WTC11 (cell line): ENCODE data around the gene CUL1. TPM values are rescaled to one million over a fixed set of nuclear protein-coding genes. Genes with fewer than 3 reads are reported as not detected.
A peak's percentile ranks its signal among the peaks of the same experiment; 100 is the strongest.

ENCODE experiments used
- ATAC-seq: fragments of 200-7000 bp; cut with Tn5 transposase; 2 replicates; pipeline ENCODE4 v1.10.0; 2021; ENCODE audit warnings: mild to moderate bottlenecking, moderate library complexity
- CTCF ChIA-PET: fragments of 300-600 bp; sonication (Branson Sonifier 250); formaldehyde crosslinking; loops from one replicate; lab custom pipeline; 2021; ENCODE audit warnings: antibody characterized with exemption; lab: Charles Lee
- POLR2A ChIA-PET: fragments of 350-600 bp; sonication (Branson Sonifier 250); formaldehyde crosslinking; loops from one replicate; lab custom pipeline; 2021; ENCODE audit warnings: antibody characterized with exemption; lab: Charles Lee
- DNase-seq: peaks from one replicate; pipeline ENCODE4 v3.0.0; 2021; ENCODE audit warnings: low spot score
- H3K27ac Mint-ChIP-seq: 2 replicates; pipeline ENCODE4 v1.8.0; 2021; ENCODE audit warnings: mixed read lengths
- H3K27me3 Mint-ChIP-seq: 2 replicates; pipeline ENCODE4 v1.8.0; 2021; ENCODE audit warnings: low read depth, mild to moderate bottlenecking, moderate library complexity, mixed read lengths
- H3K36me3 Mint-ChIP-seq: 2 replicates; pipeline ENCODE4 v1.8.0; 2021; ENCODE audit warnings: mixed read lengths
- H3K4me1 Mint-ChIP-seq: 2 replicates; pipeline ENCODE4 v1.8.0; 2022; ENCODE audit warnings: mixed read lengths
- H3K4me3 Mint-ChIP-seq: 2 replicates; pipeline ENCODE4 v1.8.0; 2021; ENCODE audit warnings: mild to moderate bottlenecking, moderate library complexity, mixed read lengths
- H3K9me3 Mint-ChIP-seq: 2 replicates; pipeline ENCODE4 v1.8.0; 2021; ENCODE audit warnings: mixed read lengths
- CREB1 ChIP-seq: sonication (generic); formaldehyde crosslinking; IDR thresholded peaks from 2 replicates; pipeline ENCODE4 v1.8.0; 2023; ENCODE audit warnings: mild to moderate bottlenecking, missing genetic modification reagents
- CREM ChIP-seq: sonication (generic); formaldehyde crosslinking; IDR thresholded peaks from 2 replicates; pipeline ENCODE4 v1.8.1; 2022; ENCODE audit warnings: mild to moderate bottlenecking, missing genetic modification reagents, moderate library complexity
- ETV6 ChIP-seq: sonication (generic); formaldehyde crosslinking; IDR thresholded peaks from 2 replicates; pipeline ENCODE4 v1.8.1; 2022; ENCODE audit warnings: mild to moderate bottlenecking, missing genetic modification reagents
- GABPB1 ChIP-seq: sonication (generic); formaldehyde crosslinking; IDR thresholded peaks from 2 replicates; pipeline ENCODE4 v1.8.1; 2023; ENCODE audit warnings: mild to moderate bottlenecking, missing genetic modification reagents
- KAT7 ChIP-seq: sonication (generic); formaldehyde crosslinking; IDR thresholded peaks from 2 replicates; pipeline ENCODE4 v1.8.1; 2023; ENCODE audit warnings: missing genetic modification reagents, mild to moderate bottlenecking, borderline replicate concordance
- NFATC4 ChIP-seq: fragments of 250-450 bp; sonication (Bioruptor Pico); IDR thresholded peaks from 2 replicates; pipeline ENCODE4 v1.9.0; 2021; ENCODE audit warnings: mild to moderate bottlenecking
- NFE2L1 ChIP-seq: sonication (generic); formaldehyde crosslinking; IDR thresholded peaks from 2 replicates; pipeline ENCODE4 v1.8.1; 2023; ENCODE audit warnings: missing genetic modification reagents
- NR1H2 ChIP-seq: sonication (generic); formaldehyde crosslinking; IDR thresholded peaks from 2 replicates; pipeline ENCODE4 v1.9.0; 2021; ENCODE audit warnings: mild to moderate bottlenecking, moderate library complexity, missing genetic modification reagents
- OVOL2 ChIP-seq: fragments of 250-450 bp; sonication (Bioruptor Pico); IDR thresholded peaks from 2 replicates; pipeline ENCODE4 v1.9.0; 2021; ENCODE audit warnings: mild to moderate bottlenecking, borderline replicate concordance
- SP1 ChIP-seq: sonication (generic); formaldehyde crosslinking; conservative IDR thresholded peaks from 2 replicates; pipeline ENCODE4 v1.8.1; 2022; ENCODE audit warnings: missing genetic modification reagents
- TCF7 ChIP-seq: sonication (generic); formaldehyde crosslinking; IDR thresholded peaks from 2 replicates; pipeline ENCODE4 v1.8.0; 2022; ENCODE audit warnings: mild to moderate bottlenecking, low read depth, missing genetic modification reagents, moderate library complexity
- TEAD4 ChIP-seq: sonication (generic); formaldehyde crosslinking; IDR thresholded peaks from 2 replicates; pipeline ENCODE4 v1.8.0; 2022; ENCODE audit warnings: mild to moderate bottlenecking, missing genetic modification reagents
- ZNF121 ChIP-seq: sonication (generic); formaldehyde crosslinking; IDR thresholded peaks from 2 replicates; pipeline ENCODE4 v1.8.0; 2023; ENCODE audit warnings: missing genetic modification reagents
- ZNF423 ChIP-seq: fragments of 250-450 bp; sonication (Bioruptor Pico); IDR thresholded peaks from 2 replicates; pipeline ENCODE4 v2.1.2; 2022; ENCODE audit warnings: mild to moderate bottlenecking, moderate library complexity
- total RNA-seq: library from RNA; stranded (reverse); gene quantifications from 3 replicates; pipeline ENCODE4 v1.2.3, GENCODE V29; 2021
- TF ChIP-seq, protein P1 (sequence below): sonication (generic); formaldehyde crosslinking; IDR thresholded peaks from 2 replicates; pipeline ENCODE4 v1.8.0; 2022; ENCODE audit warnings: mild to moderate bottlenecking, missing genetic modification reagents
- TF ChIP-seq, protein P2 (sequence below): sonication (generic); formaldehyde crosslinking; IDR thresholded peaks from 2 replicates; pipeline ENCODE4 v1.8.1; 2022; ENCODE audit warnings: mild to moderate bottlenecking, missing genetic modification reagents, moderate library complexity, borderline replicate concordance
- TF ChIP-seq, protein P3 (sequence below): fragments of 250-450 bp; sonication (Bioruptor Pico); IDR thresholded peaks from 2 replicates; pipeline ENCODE4 v1.9.0; 2021; ENCODE audit warnings: moderate library complexity, mild to moderate bottlenecking, inconsistent platforms, borderline replicate concordance
- TF ChIP-seq, protein P4 (sequence below): fragments of 250-450 bp; sonication (Bioruptor Pico); IDR thresholded peaks from 2 replicates; pipeline ENCODE4 v1.9.0; 2021; ENCODE audit warnings: mild to moderate bottlenecking
- TF ChIP-seq, protein P5 (sequence below): sonication (generic); formaldehyde crosslinking; IDR thresholded peaks from 2 replicates; pipeline ENCODE4 v1.8.1; 2023; ENCODE audit warnings: mild to moderate bottlenecking, moderate library complexity, missing genetic modification reagents

Gene CUL1
- total RNA-seq, 1 experiment from 2014 or later, result 50.5 TPM

DNA sequence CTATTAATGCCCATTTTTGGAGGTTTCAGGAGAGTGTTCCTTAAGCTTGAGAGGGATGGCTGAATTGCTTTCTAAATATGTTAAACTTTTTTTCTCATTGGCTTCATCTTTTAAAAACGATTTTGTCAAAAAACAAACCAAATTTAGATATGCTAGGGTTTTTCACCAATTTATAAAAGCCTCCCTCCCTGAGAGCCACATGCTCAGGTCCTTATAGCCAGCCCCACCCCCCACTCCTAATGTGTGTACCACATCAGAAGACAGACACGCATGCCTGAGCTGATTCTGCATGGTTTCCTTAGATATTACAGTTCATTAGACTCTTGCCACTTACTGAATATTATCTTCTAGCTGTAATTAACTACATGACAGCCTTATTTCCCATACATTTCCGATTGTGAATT, 2.0 kb downstream of the CUL1 start (continued):
- TF ChIP-seq, protein P1, sequence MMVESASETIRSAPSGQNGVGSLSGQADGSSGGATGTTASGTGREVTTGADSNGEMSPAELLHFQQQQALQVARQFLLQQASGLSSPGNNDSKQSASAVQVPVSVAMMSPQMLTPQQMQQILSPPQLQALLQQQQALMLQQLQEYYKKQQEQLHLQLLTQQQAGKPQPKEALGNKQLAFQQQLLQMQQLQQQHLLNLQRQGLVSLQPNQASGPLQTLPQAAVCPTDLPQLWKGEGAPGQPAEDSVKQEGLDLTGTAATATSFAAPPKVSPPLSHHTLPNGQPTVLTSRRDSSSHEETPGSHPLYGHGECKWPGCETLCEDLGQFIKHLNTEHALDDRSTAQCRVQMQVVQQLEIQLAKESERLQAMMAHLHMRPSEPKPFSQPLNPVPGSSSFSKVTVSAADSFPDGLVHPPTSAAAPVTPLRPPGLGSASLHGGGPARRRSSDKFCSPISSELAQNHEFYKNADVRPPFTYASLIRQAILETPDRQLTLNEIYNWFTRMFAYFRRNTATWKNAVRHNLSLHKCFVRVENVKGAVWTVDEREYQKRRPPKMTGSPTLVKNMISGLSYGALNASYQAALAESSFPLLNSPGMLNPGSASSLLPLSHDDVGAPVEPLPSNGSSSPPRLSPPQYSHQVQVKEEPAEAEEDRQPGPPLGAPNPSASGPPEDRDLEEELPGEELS (CRISPR knock-in tag), result no peak
- TF ChIP-seq KAT7, result no peak
- TF ChIP-seq, protein P2, sequence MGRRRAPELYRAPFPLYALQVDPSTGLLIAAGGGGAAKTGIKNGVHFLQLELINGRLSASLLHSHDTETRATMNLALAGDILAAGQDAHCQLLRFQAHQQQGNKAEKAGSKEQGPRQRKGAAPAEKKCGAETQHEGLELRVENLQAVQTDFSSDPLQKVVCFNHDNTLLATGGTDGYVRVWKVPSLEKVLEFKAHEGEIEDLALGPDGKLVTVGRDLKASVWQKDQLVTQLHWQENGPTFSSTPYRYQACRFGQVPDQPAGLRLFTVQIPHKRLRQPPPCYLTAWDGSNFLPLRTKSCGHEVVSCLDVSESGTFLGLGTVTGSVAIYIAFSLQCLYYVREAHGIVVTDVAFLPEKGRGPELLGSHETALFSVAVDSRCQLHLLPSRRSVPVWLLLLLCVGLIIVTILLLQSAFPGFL (CRISPR knock-in tag), result no peak
- TF ChIP-seq TEAD4 (CRISPR knock-in tag), result no peak
- no peak for TF ChIP-seq TCF7 (CRISPR knock-in tag)
- TF ChIP-seq ETV6, result no peak
- TF ChIP-seq CREB1 (CRISPR knock-in tag), result no peak
- TF ChIP-seq SP1 (CRISPR knock-in tag), result no peak
- no peak for TF ChIP-seq ZNF423 (CRISPR knock-in tag)
- no peak for TF ChIP-seq NFATC4 (CRISPR knock-in tag)

DNA sequence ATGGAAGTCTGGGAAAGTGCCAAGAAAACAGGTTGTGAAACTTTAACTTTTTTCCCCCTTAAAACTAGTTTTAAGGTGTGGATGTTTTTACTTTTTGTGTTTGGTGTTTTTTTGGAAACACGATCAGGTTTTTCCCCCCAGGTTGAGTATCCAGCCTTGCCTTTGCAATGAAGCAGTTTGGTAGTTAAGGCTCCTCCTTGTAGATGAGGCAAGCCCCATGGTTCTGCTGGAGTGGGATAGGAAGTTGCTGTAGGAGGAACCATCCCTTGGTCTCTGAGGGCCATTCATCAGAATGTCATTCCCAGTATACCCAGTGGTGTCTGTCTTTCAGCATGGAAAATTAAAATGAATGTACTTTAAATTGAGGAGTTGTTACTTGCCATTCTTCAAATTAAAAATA, 2.7 kb downstream of the CUL1 start:
- no peak for DNase-seq
- peaks cover 76% of the 10 kb centered on the region for H3K4me1 Mint-ChIP-seq
- TF ChIP-seq, protein P3, sequence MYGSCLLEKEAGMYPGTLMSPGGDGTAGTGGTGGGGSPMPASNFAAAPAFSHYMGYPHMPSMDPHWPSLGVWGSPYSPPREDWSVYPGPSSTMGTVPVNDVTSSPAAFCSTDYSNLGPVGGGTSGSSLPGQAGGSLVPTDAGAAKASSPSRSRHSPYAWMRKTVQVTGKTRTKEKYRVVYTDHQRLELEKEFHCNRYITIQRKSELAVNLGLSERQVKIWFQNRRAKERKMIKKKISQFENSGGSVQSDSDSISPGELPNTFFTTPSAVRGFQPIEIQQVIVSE (CRISPR knock-in tag), result no peak
- TF ChIP-seq CREM (no peak), GABPB1 (CRISPR knock-in tag) (no peak), ZNF121 (CRISPR knock-in tag) (no peak), OVOL2 (no peak), NFE2L1 (no peak), NR1H2 (CRISPR knock-in tag) (no peak)
- TF ChIP-seq, protein P2 (CRISPR knock-in tag), result no peak
- TF ChIP-seq, protein P4, sequence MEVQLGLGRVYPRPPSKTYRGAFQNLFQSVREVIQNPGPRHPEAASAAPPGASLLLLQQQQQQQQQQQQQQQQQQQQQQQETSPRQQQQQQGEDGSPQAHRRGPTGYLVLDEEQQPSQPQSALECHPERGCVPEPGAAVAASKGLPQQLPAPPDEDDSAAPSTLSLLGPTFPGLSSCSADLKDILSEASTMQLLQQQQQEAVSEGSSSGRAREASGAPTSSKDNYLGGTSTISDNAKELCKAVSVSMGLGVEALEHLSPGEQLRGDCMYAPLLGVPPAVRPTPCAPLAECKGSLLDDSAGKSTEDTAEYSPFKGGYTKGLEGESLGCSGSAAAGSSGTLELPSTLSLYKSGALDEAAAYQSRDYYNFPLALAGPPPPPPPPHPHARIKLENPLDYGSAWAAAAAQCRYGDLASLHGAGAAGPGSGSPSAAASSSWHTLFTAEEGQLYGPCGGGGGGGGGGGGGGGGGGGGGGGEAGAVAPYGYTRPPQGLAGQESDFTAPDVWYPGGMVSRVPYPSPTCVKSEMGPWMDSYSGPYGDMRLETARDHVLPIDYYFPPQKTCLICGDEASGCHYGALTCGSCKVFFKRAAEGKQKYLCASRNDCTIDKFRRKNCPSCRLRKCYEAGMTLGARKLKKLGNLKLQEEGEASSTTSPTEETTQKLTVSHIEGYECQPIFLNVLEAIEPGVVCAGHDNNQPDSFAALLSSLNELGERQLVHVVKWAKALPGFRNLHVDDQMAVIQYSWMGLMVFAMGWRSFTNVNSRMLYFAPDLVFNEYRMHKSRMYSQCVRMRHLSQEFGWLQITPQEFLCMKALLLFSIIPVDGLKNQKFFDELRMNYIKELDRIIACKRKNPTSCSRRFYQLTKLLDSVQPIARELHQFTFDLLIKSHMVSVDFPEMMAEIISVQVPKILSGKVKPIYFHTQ, result no peak
- TF ChIP-seq, protein P5, sequence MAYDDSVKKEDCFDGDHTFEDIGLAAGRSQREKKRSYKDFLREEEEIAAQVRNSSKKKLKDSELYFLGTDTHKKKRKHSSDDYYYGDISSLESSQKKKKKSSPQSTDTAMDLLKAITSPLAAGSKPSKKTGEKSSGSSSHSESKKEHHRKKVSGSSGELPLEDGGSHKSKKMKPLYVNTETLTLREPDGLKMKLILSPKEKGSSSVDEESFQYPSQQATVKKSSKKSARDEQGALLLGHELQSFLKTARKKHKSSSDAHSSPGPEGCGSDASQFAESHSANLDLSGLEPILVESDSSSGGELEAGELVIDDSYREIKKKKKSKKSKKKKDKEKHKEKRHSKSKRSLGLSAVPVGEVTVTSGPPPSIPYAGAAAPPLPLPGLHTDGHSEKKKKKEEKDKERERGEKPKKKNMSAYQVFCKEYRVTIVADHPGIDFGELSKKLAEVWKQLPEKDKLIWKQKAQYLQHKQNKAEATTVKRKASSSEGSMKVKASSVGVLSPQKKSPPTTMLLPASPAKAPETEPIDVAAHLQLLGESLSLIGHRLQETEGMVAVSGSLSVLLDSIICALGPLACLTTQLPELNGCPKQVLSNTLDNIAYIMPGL, result no peak
- TF ChIP-seq, all 79 proteins: peak for 0
- no peaks in the 10 kb centered on the region for H3K36me3 Mint-ChIP-seq
- peak overlapping the region; percentile 91 for H3K4me3 Mint-ChIP-seq
- no peaks in the 10 kb centered on the region for H3K27me3 Mint-ChIP-seq
- H3K9me3 Mint-ChIP-seq, result no peaks in the 10 kb centered on the region
- ATAC-seq, result no peak
- ChIA-PET POLR2A (no interaction called here), CTCF (interaction anchor here (2.5 kb wide), 1 partner anchor 46 kb away, joined by 7 read pairs; no protein-coding TSS in a partner anchor)
- peak overlapping the region; percentile 99 for H3K27ac Mint-ChIP-seq
